HPDE6-E6E7 (cell line): ENCODE results near the gene C6.
"Not testable (repeated sequence)": the region's sequence is repeated elsewhere in the genome, so short reads cannot be mapped to it uniquely, and the experiment has no call there.

Experiments
- DNase-seq: peaks from one replicate; pipeline ENCODE4 v3.0.0; 2011; ENCODE audit warnings: missing footprints; ENCODE audit errors: extremely low spot score

The C6 gene

GRCh38 chr5:41213340-41213739 lies at the start of gene C6:
Gene C6 (minus strand): TSS chr5:41213532. CDS start chr5:41203230, 10,302 bp downstream.
- no peak for DNase-seq

- DNase-seq, result no peak
Measured at GRCh38 chr5:41256400-41256799, 43.1 kb upstream of the C6 start.

- no peak for DNase-seq
Measured at GRCh38 chr5:41253109-41253508, 39.8 kb upstream of the C6 start.

DNA sequence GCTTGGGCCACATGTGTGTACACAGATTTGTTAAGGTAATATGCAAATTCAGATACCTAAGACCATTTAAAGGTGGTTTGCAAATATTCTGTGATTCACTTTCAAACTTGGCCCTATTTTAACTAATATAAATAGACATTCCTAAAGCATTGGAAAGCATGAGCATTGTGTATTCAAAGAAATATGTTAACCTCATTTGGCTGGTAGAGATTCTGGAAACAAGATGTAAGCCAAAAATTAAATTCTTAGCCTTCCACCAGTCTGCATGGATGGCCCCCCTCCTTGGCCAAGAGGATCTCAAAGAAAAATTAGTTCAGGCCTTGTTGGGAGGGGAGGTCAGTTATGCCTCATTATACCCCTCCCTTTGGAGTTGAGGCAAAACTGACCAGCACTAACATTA lies 38.7 kb upstream of the C6 start:
- no peak for DNase-seq

DNA sequence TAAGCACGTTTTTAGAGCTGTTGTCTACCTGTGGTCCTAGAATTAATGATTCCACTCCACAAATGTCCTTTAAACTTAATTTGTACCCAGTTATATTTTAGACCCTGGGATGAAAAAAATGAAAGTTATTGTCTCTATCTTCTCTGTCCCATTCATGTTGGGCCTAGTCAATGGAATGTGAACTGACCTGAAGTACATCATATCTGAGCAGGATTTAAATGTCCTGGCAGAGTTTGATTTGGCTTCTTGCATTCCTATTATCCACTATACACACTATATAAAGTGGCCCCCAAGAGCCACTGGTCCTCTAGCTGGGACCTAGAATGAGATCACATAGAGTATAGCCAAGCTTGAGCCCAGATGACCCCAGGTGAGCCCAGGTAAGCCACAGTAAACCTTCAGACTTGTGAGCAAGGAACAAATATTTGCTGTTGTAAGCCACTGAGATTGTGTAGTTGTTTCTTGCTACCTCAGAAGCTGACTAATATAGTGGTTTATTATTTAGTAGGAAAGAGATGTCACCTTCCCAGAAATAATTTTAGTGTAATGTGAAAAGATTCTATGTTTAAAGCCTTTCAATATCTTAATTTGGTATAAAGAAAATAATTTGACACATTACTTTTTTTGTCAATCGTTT lies 37.1 kb upstream of the C6 start:
- no peak for DNase-seq

DNA sequence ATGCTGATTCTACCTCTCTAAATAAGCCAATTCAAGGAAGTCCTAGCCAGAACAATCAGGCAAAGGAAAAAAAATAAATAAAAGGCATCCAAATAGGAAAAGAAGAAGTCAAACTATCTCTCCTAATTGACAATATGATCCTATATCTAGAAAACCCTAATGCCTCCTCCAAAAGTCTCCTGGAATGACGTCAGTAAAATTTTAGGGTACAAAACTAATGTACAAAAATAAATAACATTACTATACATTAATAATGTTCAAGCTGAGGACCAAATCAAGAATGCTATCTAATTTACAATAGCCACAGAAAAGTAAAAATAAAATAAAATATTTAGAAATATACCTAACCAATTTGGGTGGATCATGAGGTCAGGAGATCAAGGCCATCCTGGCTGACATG lies 33.8 kb upstream of the C6 start:
- DNase-seq, result no peak

- DNase-seq, result peak; percentile 73
Measured at GRCh38 chr5:41246376-41246775, 33.0 kb upstream of the C6 start.

DNA sequence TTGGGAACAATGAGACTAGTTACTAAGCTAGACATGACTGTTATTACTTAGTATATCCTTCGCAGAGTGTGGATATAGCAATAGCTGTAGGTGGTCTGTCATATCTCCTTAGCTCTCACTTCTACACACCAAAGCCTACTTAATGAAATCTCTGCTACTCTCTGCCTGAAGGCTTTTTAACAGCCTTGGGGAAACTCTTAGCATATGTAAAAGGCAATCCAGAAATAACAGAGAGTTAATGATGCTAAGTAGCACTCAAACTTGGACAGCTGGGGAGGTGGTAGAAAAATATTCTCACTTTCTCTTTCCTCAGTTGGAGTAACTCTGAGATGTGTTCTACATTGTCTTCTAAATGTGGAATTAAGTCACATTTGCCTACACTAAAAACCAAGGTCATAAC lies 30.2 kb upstream of the C6 start:
- DNase-seq, result no peak

- DNase-seq, result no peak
Measured at GRCh38 chr5:41240985-41241384, 27.7 kb upstream of the C6 start.

DNA sequence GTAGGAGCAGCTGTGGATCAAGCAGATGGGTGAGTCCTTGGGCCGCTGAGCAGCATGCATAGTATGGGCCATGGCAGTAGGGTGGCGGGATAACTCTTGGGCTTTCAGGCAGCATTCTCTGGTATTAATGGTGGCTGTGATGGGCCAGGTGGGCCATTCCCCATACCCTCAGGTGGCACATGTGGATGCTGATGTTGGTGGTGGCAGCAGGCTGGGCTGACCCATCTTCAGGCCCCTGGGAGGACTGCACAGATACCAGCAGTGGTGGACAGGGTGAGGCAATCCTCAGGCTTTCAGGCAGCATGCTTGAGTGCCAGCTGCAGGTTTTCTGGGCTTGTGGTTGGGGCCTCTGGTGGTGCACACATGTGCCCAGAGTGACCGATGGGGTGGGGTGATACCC lies 27.1 kb upstream of the C6 start:
- DNase-seq, result no peak

- no peak for DNase-seq
Measured at GRCh38 chr5:41234475-41234874, 21.1 kb upstream of the C6 start.

DNA sequence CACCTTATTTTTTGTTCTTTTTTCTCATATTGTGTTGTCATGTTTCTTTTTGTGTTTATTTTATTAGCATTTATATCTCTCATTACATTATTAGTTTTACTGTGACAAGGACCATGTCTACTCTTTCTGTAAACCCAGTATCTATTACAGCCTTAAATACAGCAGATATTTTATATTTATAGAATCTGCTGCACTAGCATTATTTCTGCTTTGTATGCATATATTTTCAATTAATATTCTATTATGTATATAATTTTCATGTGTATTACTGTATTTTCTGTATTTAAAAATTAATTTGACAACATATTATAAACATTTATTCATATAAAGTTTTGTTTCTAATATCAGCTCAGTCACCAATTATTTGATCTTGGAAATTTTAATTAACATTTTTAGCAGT lies 19.5 kb upstream of the C6 start:
- no peak for DNase-seq

- DNase-seq, result not testable (repeated sequence)
Measured at GRCh38 chr5:41230276-41230675, 16.9 kb upstream of the C6 start.

GRCh38 chr5:41223962-41224361 lies 10.6 kb upstream of the C6 start:
- no peak for DNase-seq

- no peak for DNase-seq
Measured at GRCh38 chr5:41219658-41220269, 6.4 kb upstream of the C6 start.

DNA sequence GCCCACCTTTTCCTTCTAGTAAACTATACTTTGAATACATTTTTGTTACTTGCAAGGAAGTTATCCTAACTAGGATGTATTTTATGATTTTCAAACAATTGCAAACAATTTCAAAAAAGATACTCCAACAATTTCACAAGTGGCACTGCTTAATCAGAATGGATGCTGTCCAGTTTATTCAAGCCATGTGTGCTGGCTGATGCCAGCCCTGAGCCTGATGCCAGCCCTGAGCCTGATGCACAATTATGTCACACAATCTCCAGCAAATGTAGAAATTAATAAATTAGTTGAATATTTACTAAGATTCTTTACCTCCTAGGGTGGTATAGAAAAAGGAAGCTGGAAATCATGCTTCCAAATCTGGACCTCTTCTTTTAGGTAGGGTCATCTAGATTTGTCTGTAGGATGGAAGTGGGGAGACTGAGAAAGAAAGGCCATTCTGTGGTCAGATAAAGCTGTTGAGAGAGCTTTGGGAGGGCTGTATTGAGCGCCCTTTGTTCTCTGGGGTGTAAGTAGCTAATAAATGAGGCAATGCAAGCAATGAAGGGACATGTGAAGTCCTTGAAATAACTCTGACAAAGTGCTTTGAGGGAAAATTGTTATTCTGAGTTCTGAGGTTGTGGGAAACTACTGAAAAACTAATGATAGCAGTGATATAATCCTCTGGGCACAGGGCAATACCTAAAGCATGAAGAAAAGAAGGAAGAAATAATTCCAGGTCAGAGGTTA lies 5.8 kb upstream of the C6 start:
- DNase-seq, result no peak

GRCh38 chr5:41214182-41214581 lies 850 bp upstream of the C6 start:
- DNase-seq, result no peak

DNA sequence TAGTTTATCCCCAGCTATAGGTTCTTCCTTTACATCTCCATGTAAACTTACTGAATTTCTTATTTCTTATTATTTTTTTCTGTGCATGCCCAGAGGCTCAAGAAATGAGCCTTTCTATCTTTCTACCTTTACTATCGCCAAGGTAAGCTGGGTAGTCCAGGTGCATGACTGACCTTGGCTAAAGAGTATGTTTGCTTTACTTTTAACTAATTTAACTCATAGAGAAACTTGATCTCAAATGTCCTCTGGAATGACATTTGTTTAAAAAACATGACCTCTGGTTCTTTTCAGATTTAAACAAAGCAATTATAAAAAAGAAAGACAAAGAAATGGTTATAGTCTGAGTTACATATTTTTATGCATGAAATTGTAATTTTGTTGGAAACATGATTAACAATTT lies 397 bp downstream of the C6 start:
- no peak for DNase-seq

- DNase-seq, result no peak
Measured at GRCh38 chr5:41211417-41211816, 1.9 kb downstream of the C6 start.

GRCh38 chr5:41205475-41205874 lies 7.9 kb downstream of the C6 start:
- not testable (repeated sequence) for DNase-seq

DNA sequence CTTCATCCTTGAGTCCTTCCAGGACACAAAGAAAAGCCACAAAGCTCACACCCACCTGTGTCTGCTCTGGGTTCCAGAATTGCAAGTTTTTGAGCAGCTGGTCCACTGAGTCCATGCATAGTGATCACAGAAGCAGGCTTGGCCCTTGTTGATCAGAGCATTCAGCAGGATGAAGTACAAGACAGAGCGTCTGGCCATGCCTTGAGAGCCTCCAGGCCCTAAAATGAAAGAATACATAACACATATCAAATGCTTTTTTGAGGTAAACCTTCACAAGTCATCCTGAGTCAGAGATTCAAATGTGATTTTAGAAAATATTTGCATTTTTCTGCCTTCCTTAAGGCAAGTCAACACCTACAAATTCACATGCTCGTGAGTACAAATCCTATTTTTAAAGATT lies 10.3 kb downstream of the C6 start:
- no peak for DNase-seq

GRCh38 chr5:41201082-41201772 lies 12.1 kb downstream of the C6 start:
- DNase-seq, result no peak

- no peak for DNase-seq
Measured at GRCh38 chr5:41200506-41200905, 12.8 kb downstream of the C6 start.
